CD8-positive, alpha-beta memory T cell (primary cell): ENCODE results near the gene LCE2D. TPM values are rescaled to one million over a fixed set of nuclear protein-coding genes. Genes with fewer than 3 reads are reported as not detected.

Experiments
- CTCF ChIA-PET: fragments of 350-600 bp; sonication (Branson Sonifier 250); formaldehyde crosslinking; loops from one replicate; lab custom pipeline; 2021; ENCODE audit warnings: antibody characterized with exemption; lab: Charles Lee
- POLR2A ChIA-PET: fragments of 350-600 bp; sonication (Branson Sonifier 250); formaldehyde crosslinking; loops from one replicate; lab custom pipeline; 2021; ENCODE audit warnings: antibody characterized with exemption; lab: Charles Lee
- DNase-seq, 5 donors: peaks; one replicate each; pipeline versions ENCODE4 v3.0.0 to v3.0.0-alpha.2; 2020 to 2022; ENCODE audit warnings: mixed read lengths in 1 of 5
- H3K27ac ChIP-seq: one replicate; pipeline ENCODE4 v1.7.0; 2013; ENCODE audit warnings: low read depth, mild to moderate bottlenecking, low read length, moderate library complexity
- H3K27me3 ChIP-seq: 2 replicates; pipeline ENCODE4 v1.7.0; 2013; ENCODE audit warnings: low read length, mild to moderate bottlenecking; ENCODE audit not compliant: insufficient read depth, poor library complexity, severe bottlenecking
- H3K36me3 ChIP-seq: 2 replicates; pipeline ENCODE4 v1.7.0; 2013; ENCODE audit warnings: mild to moderate bottlenecking, low read length, moderate library complexity; ENCODE audit not compliant: insufficient read depth
- H3K4me1 ChIP-seq: 2 replicates; pipeline ENCODE4 v1.7.0; 2013; ENCODE audit warnings: mild to moderate bottlenecking, low read length, moderate library complexity; ENCODE audit not compliant: insufficient read depth
- H3K4me3 ChIP-seq: 2 replicates; pipeline ENCODE4 v1.7.0; 2013; ENCODE audit warnings: mild to moderate bottlenecking, low read length
- H3K9me3 ChIP-seq: 2 replicates; pipeline ENCODE4 v1.7.0; 2013; ENCODE audit warnings: mild to moderate bottlenecking, low read length
- H3K27ac Mint-ChIP-seq, 8 donors: one replicate each; pipeline ENCODE4 v1.8.0; 2020 to 2021; ENCODE audit warnings: mixed read lengths in 8 of 8, mild to moderate bottlenecking in 6 of 8, inconsistent platforms in 3 of 8, moderate library complexity in 3 of 8
- H3K27me3 Mint-ChIP-seq, 2 donors: one replicate each; pipeline ENCODE4 v1.8.0; 2020 to 2021; ENCODE audit warnings: mixed read lengths in 2 of 2, mild to moderate bottlenecking in 1 of 2, moderate library complexity in 1 of 2
- H3K36me3 Mint-ChIP-seq, 3 donors: one replicate each; pipeline ENCODE4 v1.8.0; 2020 to 2021; ENCODE audit warnings: mixed read lengths in 3 of 3, inconsistent platforms in 1 of 3, mild to moderate bottlenecking in 1 of 3
- H3K4me1 Mint-ChIP-seq, 3 donors: one replicate each; pipeline ENCODE4 v1.8.0; 2020 to 2021; ENCODE audit warnings: mixed read lengths in 3 of 3, inconsistent platforms in 1 of 3, mild to moderate bottlenecking in 1 of 3
- H3K4me3 Mint-ChIP-seq, 7 donors: one replicate each; pipeline ENCODE4 v1.8.0; 2020 to 2021; ENCODE audit warnings: mixed read lengths in 7 of 7, mild to moderate bottlenecking in 6 of 7, moderate library complexity in 4 of 7, inconsistent platforms in 2 of 7
- H3K9me3 Mint-ChIP-seq, 5 donors: one replicate each; pipeline ENCODE4 v1.8.0; 2020 to 2022; ENCODE audit warnings: mixed read lengths in 5 of 5, mild to moderate bottlenecking in 3 of 5, moderate library complexity in 2 of 5, inconsistent platforms in 1 of 5
- polyA plus RNA-seq: library from polyadenylated mRNA; unstranded; fragments of 300-500 nt; fragmentation: Illumina TruSeq; gene quantifications from one replicate; pipeline ENCODE4 v1.2.3, GENCODE V29; 2021
- total RNA-seq, 2 experiments: library from RNA; stranded (reverse); gene quantifications; one replicate each; pipeline ENCODE4 v1.2.3, GENCODE V29; 2021

LCE2D gene
- total and polyA plus RNA-seq, 3 experiments from 2014 or later: not detected

DNA sequence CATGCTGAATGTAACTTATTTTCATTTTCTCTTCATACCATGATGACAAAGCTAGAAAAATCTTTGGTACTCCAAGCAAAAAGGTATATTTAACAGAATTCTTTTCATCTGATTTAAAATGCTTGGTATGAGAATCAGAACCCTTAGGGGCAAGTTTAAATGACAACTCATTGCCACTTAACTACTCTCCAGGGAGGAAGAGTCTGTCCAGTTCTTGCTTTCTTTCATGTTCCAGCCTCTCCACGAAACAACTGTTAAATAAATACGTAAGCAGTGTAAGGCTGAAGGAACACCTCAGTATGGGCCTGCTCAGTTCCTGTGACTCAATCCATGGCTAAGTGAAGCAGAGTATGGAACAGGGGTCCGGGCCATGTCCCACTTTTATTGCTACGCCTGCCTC is 36.6 kb downstream of the LCE2D start:
- ChIA-PET POLR2A (no interaction called here), CTCF (no interaction called here)
- H3K9me3 ChIP-seq: no peaks in the 10 kb centered on the region
- no peaks in the 10 kb centered on the region for H3K27me3 ChIP-seq
- H3K4me3 ChIP-seq: no peak overlapping the region
- H3K9me3 Mint-ChIP-seq: peaks cover 0 to 4% (median 0%) of the 10 kb centered on the region in 5 donors
- no peak for DNase-seq
- H3K36me3 Mint-ChIP-seq: peaks cover 0 to 2% (median 0%) of the 10 kb centered on the region in 3 donors
- H3K36me3 ChIP-seq: no peaks in the 10 kb centered on the region
- H3K27me3 Mint-ChIP-seq: peaks cover 6 to 7% of the 10 kb centered on the region in 2 donors
- no peak overlapping the region for H3K4me3 Mint-ChIP-seq
- no peaks in the 10 kb centered on the region for H3K4me1 Mint-ChIP-seq
- H3K27ac Mint-ChIP-seq: no peak overlapping the region
- H3K27ac ChIP-seq: no peak overlapping the region
- no peaks in the 10 kb centered on the region for H3K4me1 ChIP-seq

DNA sequence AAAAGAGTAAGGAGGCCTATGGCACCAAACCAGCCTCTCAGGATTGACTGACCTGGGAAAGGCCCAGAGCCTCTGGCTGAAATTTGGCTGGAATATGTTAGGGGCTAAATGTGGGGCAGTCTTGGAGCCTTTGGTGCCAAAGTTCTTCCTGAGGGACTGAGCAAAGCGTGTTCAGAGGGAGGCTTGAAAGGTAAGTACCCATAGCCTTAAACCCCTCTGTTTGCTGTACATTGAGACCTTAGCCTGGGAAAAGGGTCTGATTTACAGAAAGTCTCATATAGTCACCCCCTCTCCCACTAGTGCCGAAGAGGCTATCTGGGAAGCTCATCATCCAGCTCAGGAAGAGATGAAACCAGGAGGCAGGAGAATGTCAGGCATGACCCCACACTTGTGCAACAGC is 44.7 kb downstream of the LCE2D start, which contains the start of gene LCE4A:
LCE4A (plus strand) TSS at position 301 of the 400 bp plus-strand sequence. CDS start 916 bp downstream, outside the sequence.
- POLR2A ChIA-PET: no interaction called here
- Histone ChIP-seq H3K4me1 (no peaks in the 10 kb centered on the region), H3K36me3 (no peaks in the 10 kb centered on the region), H3K4me3 (no peak within 1 kb of the TSS), H3K27me3 (no peaks in the 10 kb centered on the region), H3K9me3 (no peaks in the 10 kb centered on the region), H3K27ac (no peak within 1 kb of the TSS)
- CTCF ChIA-PET: no interaction called here
- peaks cover 0 to 4% (median 2%) of the 10 kb centered on the region in 5 donors for H3K9me3 Mint-ChIP-seq
- H3K27me3 Mint-ChIP-seq: peaks cover 10 to 45% of the 10 kb centered on the region in 2 donors
- H3K4me1 Mint-ChIP-seq: no peaks in the 10 kb centered on the region
- no peak within 1 kb of the TSS for H3K4me3 Mint-ChIP-seq
- peaks cover 0 to 2% (median 0%) of the 10 kb centered on the region in 3 donors for H3K36me3 Mint-ChIP-seq
- no peak for DNase-seq
- H3K27ac Mint-ChIP-seq: no peak within 1 kb of the TSS

Other genes with a start within 250 kb of the LCE2D start
- gene CRNN, start 249.1 kb upstream of the LCE2D start, total RNA-seq: not detected
- not detected for gene CRNN, start 249.1 kb upstream of the LCE2D start, polyA plus RNA-seq
- gene LCE5A, start 152.6 kb upstream of the LCE2D start, total RNA-seq: not detected
- gene LCE5A, start 152.6 kb upstream of the LCE2D start, polyA plus RNA-seq: not detected
- not detected for gene CRCT1, start 148.9 kb upstream of the LCE2D start, total RNA-seq
- gene CRCT1, start 148.9 kb upstream of the LCE2D start, polyA plus RNA-seq: not detected
- gene LCE3E, start 96.6 kb upstream of the LCE2D start, total RNA-seq: not detected
- gene LCE3E, start 96.6 kb upstream of the LCE2D start, polyA plus RNA-seq: not detected
- gene LCE3D, start 82.9 kb upstream of the LCE2D start, total RNA-seq: not detected
- not detected for gene LCE3D, start 82.9 kb upstream of the LCE2D start, polyA plus RNA-seq
- not detected for gene LCE3C, start 63.1 kb upstream of the LCE2D start, total RNA-seq
- gene LCE3C, start 63.1 kb upstream of the LCE2D start, polyA plus RNA-seq: not detected
- gene LCE3B, start 49.6 kb upstream of the LCE2D start, total RNA-seq: not detected
- gene LCE3B, start 49.6 kb upstream of the LCE2D start, polyA plus RNA-seq: not detected
- gene LCE3A, start 40.3 kb upstream of the LCE2D start, total RNA-seq: not detected
- gene LCE3A, start 40.3 kb upstream of the LCE2D start, polyA plus RNA-seq: not detected
- gene LCE2C, start 11.9 kb downstream of the LCE2D start, total RNA-seq: not detected
- gene LCE2C, start 11.9 kb downstream of the LCE2D start, polyA plus RNA-seq: not detected
- not detected for gene LCE2B, start 22.7 kb downstream of the LCE2D start, total RNA-seq
- gene LCE2B, start 22.7 kb downstream of the LCE2D start, polyA plus RNA-seq: not detected
- not detected for gene LCE2A, start 35.0 kb downstream of the LCE2D start, total RNA-seq
- gene LCE2A, start 35.0 kb downstream of the LCE2D start, polyA plus RNA-seq: not detected
- not detected for gene LCE4A, start 44.8 kb downstream of the LCE2D start, total RNA-seq
- gene LCE4A, start 44.8 kb downstream of the LCE2D start, polyA plus RNA-seq: not detected
- gene KPRP, start 94.6 kb downstream of the LCE2D start, total RNA-seq: not detected
- not detected for gene KPRP, start 94.6 kb downstream of the LCE2D start, polyA plus RNA-seq
- gene LCE1F, start 111.8 kb downstream of the LCE2D start, total RNA-seq: not detected
- not detected for gene LCE1F, start 111.8 kb downstream of the LCE2D start, polyA plus RNA-seq
- not detected for gene LCE1E, start 122.9 kb downstream of the LCE2D start, total RNA-seq
- gene LCE1E, start 122.9 kb downstream of the LCE2D start, polyA plus RNA-seq: not detected
- gene LCE1D, start 133.3 kb downstream of the LCE2D start, total RNA-seq: not detected
- not detected for gene LCE1D, start 133.3 kb downstream of the LCE2D start, polyA plus RNA-seq
- gene LCE1C, start 143.3 kb downstream of the LCE2D start, total RNA-seq: not detected
- gene LCE1C, start 143.3 kb downstream of the LCE2D start, polyA plus RNA-seq: not detected
- gene LCE1B, start 148.6 kb downstream of the LCE2D start, total RNA-seq: not detected
- gene LCE1B, start 148.6 kb downstream of the LCE2D start, polyA plus RNA-seq: not detected
- not detected for gene LCE1A, start 164.1 kb downstream of the LCE2D start, total RNA-seq
- not detected for gene LCE1A, start 164.1 kb downstream of the LCE2D start, polyA plus RNA-seq
- gene LCE6A, start 179.5 kb downstream of the LCE2D start, total RNA-seq: not detected
- not detected for gene LCE6A, start 179.5 kb downstream of the LCE2D start, polyA plus RNA-seq
- not detected for gene LCE7A, start 196.6 kb downstream of the LCE2D start, total RNA-seq
- not detected for gene LCE7A, start 196.6 kb downstream of the LCE2D start, polyA plus RNA-seq
- gene SMCP, start 214.9 kb downstream of the LCE2D start, total RNA-seq: not detected
- not detected for gene SMCP, start 214.9 kb downstream of the LCE2D start, polyA plus RNA-seq
- not detected for gene IVL, start 245.2 kb downstream of the LCE2D start, total RNA-seq
- not detected for gene IVL, start 245.2 kb downstream of the LCE2D start, polyA plus RNA-seq